ENCODE results near the gene KDM4B.

- no peak for TF ChIP-seq CTCF (IDR thresholded peaks at IDR 0.05; ENCODE audit: low read depth, low read length, poor library complexity, severe bottlenecking)
- no peak for TF ChIP-seq EZH2phosphoT487 (IDR thresholded peaks at IDR 0.05; ENCODE audit: borderline replicate concordance, low read length)
Observed at GRCh38 chr19:4991538-4991937, 22.6 kb downstream of the KDM4B start.
